Stimulated activated CD4-positive, alpha-beta T cell treated with anti-CD3 and anti-CD28 coated beads, Interleukin-12 subunit alpha, Interleukin-12 subunit beta, amount 100 ng/mL, for 4 hours (primary cell): ENCODE measurements around the gene HOXC10.

ENCODE experiments used
- DNase-seq: peaks from one replicate; pipeline ENCODE4 v3.0.0-alpha.2; 2020

The HOXC10 gene

GRCh38 chr12:53977596-53978445 lies 7.1 kb upstream of the HOXC10 start:
- DNase-seq: no peak

- DNase-seq: no peak
Observed at GRCh38 chr12:53978477-53979356, 6.2 kb upstream of the HOXC10 start.

GRCh38 chr12:53980104-53980801 lies 4.7 kb upstream of the HOXC10 start:
- no peak for DNase-seq

GRCh38 chr12:53980802-53981496 lies 4.0 kb upstream of the HOXC10 start:
- no peak for DNase-seq

- DNase-seq: no peak
Observed at GRCh38 chr12:53981634-53982565, 3.0 kb upstream of the HOXC10 start.

- no peak for DNase-seq
Observed at GRCh38 chr12:53982648-53983567, 2.0 kb upstream of the HOXC10 start.

- DNase-seq: no peak
Observed at GRCh38 chr12:53983568-53983949, 1.4 kb upstream of the HOXC10 start.

GRCh38 chr12:53983950-53984572 lies 885 bp upstream of the HOXC10 start:
- no peak for DNase-seq

- no peak for DNase-seq
Observed at GRCh38 chr12:53985692-53985993, 697 bp downstream of the HOXC10 start.

- no peak for DNase-seq
Observed at GRCh38 chr12:53985994-53986685, 1.2 kb downstream of the HOXC10 start.

- no peak for DNase-seq
Observed at GRCh38 chr12:53986686-53987483, 1.9 kb downstream of the HOXC10 start.

- DNase-seq: no peak
Observed at GRCh38 chr12:53987787-53988230, 2.9 kb downstream of the HOXC10 start.

- no peak for DNase-seq
Observed at GRCh38 chr12:53988541-53989226, 3.7 kb downstream of the HOXC10 start.

- no peak for DNase-seq
Observed at GRCh38 chr12:53989227-53990113, 4.5 kb downstream of the HOXC10 start.

- DNase-seq: no peak
Observed at GRCh38 chr12:53990311-53991076, 5.5 kb downstream of the HOXC10 start.

- DNase-seq: no peak
Observed at GRCh38 chr12:53991077-53991460, 6.1 kb downstream of the HOXC10 start.
